ENCODE measurements around the gene SERPINA4. TPM values are rescaled to one million over a fixed set of nuclear protein-coding genes. Genes with fewer than 3 reads are reported as not detected.

Gene SERPINA4
- total and polyA plus RNA-seq, 2 of the 13 experiments (the other 11 are each of a cell fraction or from before 2014, with no cell fraction given), result 39.1 to 57.8 TPM

- TF ChIP-seq FOXA1 (IDR thresholded peaks at IDR 0.05) (no peak), FOXA1 (CRISPR knock-in tag; IDR thresholded peaks at IDR 0.05) (no peak), ZNF234 (CRISPR knock-in tag; conservative IDR thresholded peaks at IDR 0.05) (no peak), NR2F2 (IDR thresholded peaks at IDR 0.05; ENCODE audit: borderline replicate concordance, low read depth) (no peak), CCAR2 (optimal IDR thresholded peaks at IDR 0.05; ENCODE audit: low read depth, low read length) (no peak), KLF15 (CRISPR knock-in tag; IDR thresholded peaks at IDR 0.05; ENCODE audit: borderline replicate concordance) (no peak), CENPX (CRISPR knock-in tag; IDR thresholded peaks at IDR 0.05) (no peak), ZFP36 (IDR thresholded peaks at IDR 0.05; ENCODE audit: borderline replicate concordance, low read depth, low read length, partially characterized antibody) (no peak), HNRNPLL (IDR thresholded peaks at IDR 0.05; ENCODE audit: low read depth, low read length, poor library complexity, severe bottlenecking) (no peak), ZNF782 (CRISPR knock-in tag; IDR thresholded peaks at IDR 0.05; ENCODE audit: borderline replicate concordance) (no peak), RFXAP (CRISPR knock-in tag; IDR thresholded peaks at IDR 0.05; ENCODE audit: borderline replicate concordance) (no peak), BORCS8-MEF2B (CRISPR knock-in tag; IDR thresholded peaks at IDR 0.05) (no peak)
- TF ChIP-seq, protein P1, sequence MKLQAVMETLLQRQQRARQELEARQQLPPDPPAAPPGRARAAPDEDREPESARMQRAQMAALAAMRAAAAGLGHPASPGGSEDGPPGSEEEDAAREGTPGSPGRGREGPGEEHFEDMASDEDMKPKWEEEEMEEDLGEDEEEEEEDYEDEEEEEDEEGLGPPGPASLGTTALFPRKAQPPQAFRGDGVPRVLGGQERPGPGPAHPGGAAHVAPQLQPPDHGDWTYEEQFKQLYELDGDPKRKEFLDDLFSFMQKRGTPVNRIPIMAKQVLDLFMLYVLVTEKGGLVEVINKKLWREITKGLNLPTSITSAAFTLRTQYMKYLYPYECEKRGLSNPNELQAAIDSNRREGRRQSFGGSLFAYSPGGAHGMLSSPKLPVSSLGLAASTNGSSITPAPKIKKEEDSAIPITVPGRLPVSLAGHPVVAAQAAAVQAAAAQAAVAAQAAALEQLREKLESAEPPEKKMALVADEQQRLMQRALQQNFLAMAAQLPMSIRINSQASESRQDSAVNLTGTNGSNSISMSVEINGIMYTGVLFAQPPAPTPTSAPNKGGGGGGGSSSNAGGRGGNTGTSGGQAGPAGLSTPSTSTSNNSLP (IDR thresholded peaks at IDR 0.05; ENCODE audit: low read depth, low read length), result no peak
- TF ChIP-seq, protein P2, sequence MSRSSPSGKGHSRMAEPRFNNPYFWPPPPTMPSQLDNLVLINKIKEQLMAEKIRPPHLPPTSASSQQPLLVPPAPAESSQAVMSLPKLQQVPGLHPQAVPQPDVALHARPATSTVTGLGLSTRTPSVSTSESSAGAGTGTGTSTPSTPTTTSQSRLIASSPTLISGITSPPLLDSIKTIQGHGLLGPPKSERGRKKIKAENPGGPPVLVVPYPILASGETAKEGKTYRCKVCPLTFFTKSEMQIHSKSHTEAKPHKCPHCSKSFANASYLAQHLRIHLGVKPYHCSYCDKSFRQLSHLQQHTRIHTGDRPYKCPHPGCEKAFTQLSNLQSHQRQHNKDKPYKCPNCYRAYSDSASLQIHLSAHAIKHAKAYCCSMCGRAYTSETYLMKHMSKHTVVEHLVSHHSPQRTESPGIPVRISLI (CRISPR knock-in tag; IDR thresholded peaks at IDR 0.05; ENCODE audit: borderline replicate concordance), result no peak
- TF ChIP-seq, protein P3, sequence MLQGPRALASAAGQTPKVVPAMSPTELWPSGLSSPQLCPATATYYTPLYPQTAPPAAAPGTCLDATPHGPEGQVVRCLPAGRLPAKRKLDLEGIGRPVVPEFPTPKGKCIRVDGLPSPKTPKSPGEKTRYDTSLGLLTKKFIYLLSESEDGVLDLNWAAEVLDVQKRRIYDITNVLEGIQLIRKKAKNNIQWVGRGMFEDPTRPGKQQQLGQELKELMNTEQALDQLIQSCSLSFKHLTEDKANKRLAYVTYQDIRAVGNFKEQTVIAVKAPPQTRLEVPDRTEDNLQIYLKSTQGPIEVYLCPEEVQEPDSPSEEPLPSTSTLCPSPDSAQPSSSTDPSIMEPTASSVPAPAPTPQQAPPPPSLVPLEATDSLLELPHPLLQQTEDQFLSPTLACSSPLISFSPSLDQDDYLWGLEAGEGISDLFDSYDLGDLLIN (CRISPR knock-in tag; IDR thresholded peaks at IDR 0.05; ENCODE audit: borderline replicate concordance), result 0 out of 2 replicates have a peak, but pooled peaks have one; percentile 20
- TF ChIP-seq, protein P4, sequence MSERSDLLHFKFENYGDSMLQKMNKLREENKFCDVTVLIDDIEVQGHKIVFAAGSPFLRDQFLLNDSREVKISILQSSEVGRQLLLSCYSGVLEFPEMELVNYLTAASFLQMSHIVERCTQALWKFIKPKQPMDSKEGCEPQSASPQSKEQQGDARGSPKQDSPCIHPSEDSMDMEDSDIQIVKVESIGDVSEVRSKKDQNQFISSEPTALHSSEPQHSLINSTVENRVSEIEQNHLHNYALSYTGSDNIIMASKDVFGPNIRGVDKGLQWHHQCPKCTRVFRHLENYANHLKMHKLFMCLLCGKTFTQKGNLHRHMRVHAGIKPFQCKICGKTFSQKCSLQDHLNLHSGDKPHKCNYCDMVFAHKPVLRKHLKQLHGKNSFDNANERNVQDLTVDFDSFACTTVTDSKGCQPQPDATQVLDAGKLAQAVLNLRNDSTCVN (CRISPR knock-in tag; IDR thresholded peaks at IDR 0.05; ENCODE audit: borderline replicate concordance), result no peak
- TF ChIP-seq, protein P5, sequence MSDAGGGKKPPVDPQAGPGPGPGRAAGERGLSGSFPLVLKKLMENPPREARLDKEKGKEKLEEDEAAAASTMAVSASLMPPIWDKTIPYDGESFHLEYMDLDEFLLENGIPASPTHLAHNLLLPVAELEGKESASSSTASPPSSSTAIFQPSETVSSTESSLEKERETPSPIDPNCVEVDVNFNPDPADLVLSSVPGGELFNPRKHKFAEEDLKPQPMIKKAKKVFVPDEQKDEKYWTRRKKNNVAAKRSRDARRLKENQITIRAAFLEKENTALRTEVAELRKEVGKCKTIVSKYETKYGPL (CRISPR knock-in tag; IDR thresholded peaks at IDR 0.05), result no peak
Measured at GRCh38 chr14:94600148-94600545, 38.9 kb downstream of the SERPINA4 start (continued).

All from HepG2 (cell line).